CD4-positive, alpha-beta T cell treated with Interleukin-4 for 1 hour (primary cell): ENCODE results near the gene PAM.

Experiments used
- DNase-seq, 2 donors: peaks; one replicate each; pipeline ENCODE4 v3.0.0-alpha.2; 2020 to 2022

Gene PAM

GRCh38 chr5:102782217-102782872, 27.2 kb downstream of the PAM start:
- no peak for DNase-seq

- no peak for DNase-seq
Observed at GRCh38 chr5:102787134-102787533, 32.0 kb downstream of the PAM start.

GRCh38 chr5:102788788-102789187, 33.7 kb downstream of the PAM start:
- DNase-seq = no peak

- DNase-seq = no peak
Observed at GRCh38 chr5:102789469-102789868, 34.4 kb downstream of the PAM start.

- no peak for DNase-seq
Observed at GRCh38 chr5:102790748-102791147, 35.6 kb downstream of the PAM start.

- DNase-seq = peak in 1 of 2 donors; percentile 32
Observed at GRCh38 chr5:102792705-102793104, 37.6 kb downstream of the PAM start.

- DNase-seq = no peak
Observed at GRCh38 chr5:102794047-102794446, 38.9 kb downstream of the PAM start.

- DNase-seq = no peak
Observed at GRCh38 chr5:102794677-102795331, 39.7 kb downstream of the PAM start.

- no peak for DNase-seq
Observed at GRCh38 chr5:102795526-102795925, 40.4 kb downstream of the PAM start.

GRCh38 chr5:102796009-102796408, 40.9 kb downstream of the PAM start:
- DNase-seq = no peak

GRCh38 chr5:102796498-102796897, 41.4 kb downstream of the PAM start:
- DNase-seq = no peak

GRCh38 chr5:102797322-102797884, 42.3 kb downstream of the PAM start:
- DNase-seq = no peak

GRCh38 chr5:102798104-102798785, 43.1 kb downstream of the PAM start:
- no peak for DNase-seq

- no peak for DNase-seq
Observed at GRCh38 chr5:102799017-102799416, 43.9 kb downstream of the PAM start.

GRCh38 chr5:102800427-102800826, 45.3 kb downstream of the PAM start:
- DNase-seq = no peak

GRCh38 chr5:102801371-102801770, 46.3 kb downstream of the PAM start:
- DNase-seq = peak; percentile 26 to 53

- no peak for DNase-seq
Observed at GRCh38 chr5:102802708-102803458, 47.8 kb downstream of the PAM start.

- no peak for DNase-seq
Observed at GRCh38 chr5:102807878-102808502, 52.9 kb downstream of the PAM start.

GRCh38 chr5:102809033-102809432, 53.9 kb downstream of the PAM start:
- no peak for DNase-seq

- DNase-seq = no peak
Observed at GRCh38 chr5:102811972-102812371, 56.9 kb downstream of the PAM start.

GRCh38 chr5:102813740-102814139, 58.6 kb downstream of the PAM start:
- no peak for DNase-seq

GRCh38 chr5:102815084-102815483, 60.0 kb downstream of the PAM start:
- no peak for DNase-seq
